PC-9 (cell line): ENCODE measurements around the gene SH3BP4. TPM values are rescaled to one million over a fixed set of nuclear protein-coding genes. Genes with fewer than 3 reads are reported as not detected.

Source experiments
- BruUV-seq: library from RNA; stranded (reverse); fragments of 400-500 nt; replicated peaks from 2 replicates; lab custom pipeline; 2021; lab: Mats Ljungman, UMichigan
- CTCF ChIA-PET: fragments of 300-600 bp; sonication (Branson Sonifier 250); formaldehyde crosslinking; loops from one replicate; lab custom pipeline; 2022; ENCODE audit warnings: antibody characterized with exemption; lab: Charles Lee
- POLR2A ChIA-PET: fragments of 300-600 bp; sonication (Branson Sonifier 250); formaldehyde crosslinking; loops from one replicate; lab custom pipeline; 2022; ENCODE audit warnings: antibody characterized with exemption; ENCODE audit not compliant: unreplicated experiment; lab: Charles Lee
- DNase-seq, 2 experiments: peaks; one replicate each; pipeline versions ENCODE4 v3.0.0 to v3.0.0-alpha.2; 2015 to 2022; ENCODE audit warnings: mixed read lengths in 1 of 2
- H2AFZ ChIP-seq: fragments of 200-600 bp; sonication (generic); 2 replicates; pipeline ENCODE4 v1.8.1; 2017; ENCODE audit warnings: antibody characterized with exemption
- H3F3A ChIP-seq: fragments of 200-600 bp; sonication (generic); 2 replicates; pipeline ENCODE4 v1.8.1; 2017; ENCODE audit warnings: antibody characterized with exemption, mild to moderate bottlenecking, low read depth; ENCODE audit not compliant: insufficient read depth
- H3K27ac ChIP-seq: fragments of 200-600 bp; sonication (generic); 2 replicates; pipeline ENCODE4 v1.6.1; 2016; ENCODE audit warnings: mixed run types
- H3K27me3 ChIP-seq: fragments of 200-600 bp; sonication (generic); 2 replicates; pipeline ENCODE4 v1.6.1; 2016; ENCODE audit warnings: low read depth, mixed run types; ENCODE audit not compliant: insufficient read depth
- H3K36me3 ChIP-seq: fragments of 200-600 bp; sonication (generic); 2 replicates; pipeline ENCODE4 v1.6.1; 2016; ENCODE audit warnings: low read depth, mixed run types
- H3K4me1 ChIP-seq: fragments of 200-600 bp; sonication (generic); replicated peaks from 2 replicates; pipeline ENCODE4 v1.6.1; 2016; ENCODE audit warnings: mixed run types; ENCODE audit not compliant: insufficient read depth
- H3K4me2 ChIP-seq: fragments of 200-600 bp; sonication (generic); 2 replicates; pipeline ENCODE4 v1.6.1; 2017; ENCODE audit warnings: mixed run types
- H3K4me3 ChIP-seq: fragments of 200-600 bp; sonication (generic); 2 replicates; pipeline ENCODE4 v1.6.1; 2016; ENCODE audit warnings: mixed run types
- H3K79me2 ChIP-seq: fragments of 200-600 bp; sonication (generic); 2 replicates; pipeline ENCODE4 v1.6.1; 2017; ENCODE audit warnings: low read depth, mixed run types
- H3K9me2 ChIP-seq: fragments of 200-600 bp; sonication (generic); 2 replicates; pipeline ENCODE4 v1.8.1; 2017; ENCODE audit warnings: mild to moderate bottlenecking; ENCODE audit not compliant: insufficient read depth
- H3K9me3 ChIP-seq: fragments of 200-600 bp; sonication (generic); 2 replicates; pipeline ENCODE4 v1.8.1; 2016; ENCODE audit warnings: low read depth; ENCODE audit not compliant: insufficient read depth
- H4K20me1 ChIP-seq: fragments of 200-600 bp; sonication (generic); 2 replicates; pipeline ENCODE4 v1.8.1; 2017; ENCODE audit not compliant: insufficient read depth
- EZH2 ChIP-seq: fragments of 200-600 bp; sonication (generic); IDR thresholded peaks from 2 replicates; pipeline ENCODE4 v1.8.0; 2017; ENCODE audit warnings: antibody characterized with exemption, low read depth
- intact Hi-C: fragments of 100-400 bp; cut with micrococcal nuclease; formaldehyde crosslinking; loops from one replicate; pipeline ENCODE4 v1.10.0; 2022; ENCODE audit not compliant: unreplicated experiment
- total RNA-seq: library from RNA; stranded (reverse); gene quantifications from 2 replicates; pipeline ENCODE4 v1.2.3, GENCODE V29; 2021
- TF ChIP-seq, protein P1 (sequence below): fragments of 200-600 bp; sonication (generic); conservative IDR thresholded peaks from 2 replicates; pipeline ENCODE4 v1.6.1; 2017; ENCODE audit warnings: mixed run types, antibody characterized with exemption, mild to moderate bottlenecking, moderate library complexity

SH3BP4 gene
- total RNA-seq, 1 experiment from 2014 or later = 131 TPM

GRCh38 chr2:235085476-235085875 is 133.7 kb downstream of the SH3BP4 start:
- ChIA-PET POLR2A (no interaction called here), CTCF (no interaction called here)
- BruUV-seq = no TSS peak
- TF ChIP-seq EZH2 = no peak
- TF ChIP-seq, protein P1, sequence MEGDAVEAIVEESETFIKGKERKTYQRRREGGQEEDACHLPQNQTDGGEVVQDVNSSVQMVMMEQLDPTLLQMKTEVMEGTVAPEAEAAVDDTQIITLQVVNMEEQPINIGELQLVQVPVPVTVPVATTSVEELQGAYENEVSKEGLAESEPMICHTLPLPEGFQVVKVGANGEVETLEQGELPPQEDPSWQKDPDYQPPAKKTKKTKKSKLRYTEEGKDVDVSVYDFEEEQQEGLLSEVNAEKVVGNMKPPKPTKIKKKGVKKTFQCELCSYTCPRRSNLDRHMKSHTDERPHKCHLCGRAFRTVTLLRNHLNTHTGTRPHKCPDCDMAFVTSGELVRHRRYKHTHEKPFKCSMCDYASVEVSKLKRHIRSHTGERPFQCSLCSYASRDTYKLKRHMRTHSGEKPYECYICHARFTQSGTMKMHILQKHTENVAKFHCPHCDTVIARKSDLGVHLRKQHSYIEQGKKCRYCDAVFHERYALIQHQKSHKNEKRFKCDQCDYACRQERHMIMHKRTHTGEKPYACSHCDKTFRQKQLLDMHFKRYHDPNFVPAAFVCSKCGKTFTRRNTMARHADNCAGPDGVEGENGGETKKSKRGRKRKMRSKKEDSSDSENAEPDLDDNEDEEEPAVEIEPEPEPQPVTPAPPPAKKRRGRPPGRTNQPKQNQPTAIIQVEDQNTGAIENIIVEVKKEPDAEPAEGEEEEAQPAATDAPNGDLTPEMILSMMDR = no peak
- no peaks in the 10 kb centered on the region for H3K4me1 ChIP-seq
- H3K4me3 ChIP-seq = no peak overlapping the region
- no peak overlapping the region for H3K27ac ChIP-seq
- no peaks in the 10 kb centered on the region for H4K20me1 ChIP-seq
- no peaks in the 10 kb centered on the region for H3K36me3 ChIP-seq
- no peak overlapping the region for H2AFZ ChIP-seq
- no peaks in the 10 kb centered on the region for H3F3A ChIP-seq
- peak in 1 of 2 experiments; percentile 67 for DNase-seq
- H3K4me2 ChIP-seq = no peak overlapping the region
- H3K79me2 ChIP-seq = no peaks in the 10 kb centered on the region
- no peaks in the 10 kb centered on the region for H3K27me3 ChIP-seq
- no peaks in the 10 kb centered on the region for H3K9me2 ChIP-seq
- H3K9me3 ChIP-seq = peaks cover 5% of the 10 kb centered on the region
- intact Hi-C loops = no loop called here

- H3K9me2 ChIP-seq = no peaks in the 10 kb centered on the region
- no peaks in the 10 kb centered on the region for H3K27me3 ChIP-seq
- no peak for DNase-seq
- intact Hi-C loops = no loop called here
- H3K79me2 ChIP-seq = no peaks in the 10 kb centered on the region
- no peaks in the 10 kb centered on the region for H3F3A ChIP-seq
- no peaks in the 10 kb centered on the region for H3K4me1 ChIP-seq
- BruUV-seq = no TSS peak
- no peak overlapping the region for H3K4me3 ChIP-seq
- ChIA-PET CTCF (no interaction called here), POLR2A (no interaction called here)
- no peaks in the 10 kb centered on the region for H4K20me1 ChIP-seq
- peaks cover 5% of the 10 kb centered on the region for H3K9me3 ChIP-seq
- no peaks in the 10 kb centered on the region for H3K36me3 ChIP-seq
- H2AFZ ChIP-seq = no peak overlapping the region
- TF ChIP-seq EZH2 = no peak
- TF ChIP-seq, protein P1 = no peak
- H3K27ac ChIP-seq = no peak overlapping the region
- H3K4me2 ChIP-seq = no peak overlapping the region
These were observed 134.8 kb downstream of the SH3BP4 start for GRCh38 chr2:235086481-235087184.

- H3K4me2 ChIP-seq = no peak overlapping the region
- peaks cover 5% of the 10 kb centered on the region for H3K9me3 ChIP-seq
- no peak overlapping the region for H3K4me3 ChIP-seq
- no peak overlapping the region for H2AFZ ChIP-seq
- no TSS peak for BruUV-seq
- intact Hi-C loops = no loop called here
- H3F3A ChIP-seq = no peaks in the 10 kb centered on the region
- H4K20me1 ChIP-seq = no peaks in the 10 kb centered on the region
- H3K4me1 ChIP-seq = no peaks in the 10 kb centered on the region
- POLR2A ChIA-PET = no interaction called here
- H3K36me3 ChIP-seq = no peaks in the 10 kb centered on the region
- no peaks in the 10 kb centered on the region for H3K9me2 ChIP-seq
- CTCF ChIA-PET = no interaction called here
- DNase-seq = no peak
- H3K79me2 ChIP-seq = no peaks in the 10 kb centered on the region
- H3K27ac ChIP-seq = no peak overlapping the region
- TF ChIP-seq, protein P1 = no peak
- TF ChIP-seq EZH2 = no peak
- no peaks in the 10 kb centered on the region for H3K27me3 ChIP-seq
These were observed 136.1 kb downstream of the SH3BP4 start for GRCh38 chr2:235087832-235088495.
